Measurements from ENCODE around the gene PRRG2. TPM values are rescaled to one million over a fixed set of nuclear protein-coding genes. Genes with fewer than 3 reads are reported as not detected.

PRRG2 gene
- total RNA-seq, 2 donors from 2014 or later, result 2.6 to 4.9 TPM

- DNase-seq (no peak), ATAC-seq (no peak)
- Histone ChIP-seq H3K27ac (no peak overlapping the region), H3K4me3 (no peak overlapping the region), H3K36me3 (replicated peaks in 1 of 2; ENCODE audit: insufficient read depth in 1 of 2, low read depth in 2 of 2) (peaks cover 7 to 16% of the 10 kb centered on the region in 2 donors), H3K9me3 (no peaks in the 10 kb centered on the region), H3K27me3 (no peaks in the 10 kb centered on the region), H3K4me1 (no peaks in the 10 kb centered on the region)
- TF ChIP-seq CTCF (IDR thresholded peaks at IDR 0.05) (no peak), POLR2A (IDR thresholded peaks at IDR 0.05) (no peak)
- WGBS, 2 donors, result 95 to 99% methylated on average over 31 to 32 of the region's 38 CpGs
- intact Hi-C loops (cut with DNase I), result no loop called here
Measured at GRCh38 chr19:49601482-49602038, 20.4 kb downstream of the PRRG2 start.

GRCh38 chr19:49602806-49603205 is 21.7 kb downstream of the PRRG2 start:
- Histone ChIP-seq H3K27ac (no peak overlapping the region), H3K4me3 (no peak overlapping the region), H3K9me3 (no peaks in the 10 kb centered on the region), H3K36me3 (replicated peaks in 1 of 2; ENCODE audit: insufficient read depth in 1 of 2, low read depth in 2 of 2) (peaks cover 7 to 16% of the 10 kb centered on the region in 2 donors), H3K4me1 (no peaks in the 10 kb centered on the region), H3K27me3 (no peaks in the 10 kb centered on the region)
- no peak for DNase-seq
- intact Hi-C loops (cut with DNase I), result no loop called here
- TF ChIP-seq CTCF (IDR thresholded peaks at IDR 0.05) (no peak), POLR2A (IDR thresholded peaks at IDR 0.05) (no peak)
- no peak for ATAC-seq
- WGBS, 2 donors, result 97 to 100% methylated on average over 2 of the region's 2 CpGs

GRCh38 chr19:49605605-49606004 is 24.5 kb downstream of the PRRG2 start:
- Histone ChIP-seq H3K36me3 (replicated peaks in 1 of 2; ENCODE audit: insufficient read depth in 1 of 2, low read depth in 2 of 2) (peaks cover 0 to 9% of the 10 kb centered on the region in 2 donors), H3K9me3 (no peaks in the 10 kb centered on the region), H3K27ac (no peak overlapping the region), H3K27me3 (no peaks in the 10 kb centered on the region), H3K4me3 (no peak overlapping the region), H3K4me1 (no peaks in the 10 kb centered on the region)
- DNase-seq (no peak), ATAC-seq (no peak)
- no peak for TF ChIP-seq CTCF (IDR thresholded peaks at IDR 0.05)
- TF ChIP-seq POLR2A (IDR thresholded peaks at IDR 0.05), result no peak
- WGBS, 2 donors, result 67 to 75% methylated on average over 3 to 7 of the region's 7 CpGs
- intact Hi-C loops (cut with DNase I), result no loop called here

- intact Hi-C loops (cut with DNase I), result no loop called here
- H3K9me3 ChIP-seq, result no peaks in the 10 kb centered on the region
- no peak for DNase-seq
- H3K27me3 ChIP-seq, result no peaks in the 10 kb centered on the region
- TF ChIP-seq CTCF (IDR thresholded peaks at IDR 0.05) (no peak), POLR2A (IDR thresholded peaks at IDR 0.05) (no peak)
- ATAC-seq, result no peak
- WGBS, 2 donors, result 96 to 97% methylated on average over 11 to 12 of the region's 12 CpGs
- peaks cover 0 to 3% of the 10 kb centered on the region in 2 donors for H3K36me3 ChIP-seq (replicated peaks in 1 of 2; ENCODE audit: insufficient read depth in 1 of 2, low read depth in 2 of 2)
- H3K4me1 ChIP-seq, result peaks cover 11% of the 10 kb centered on the region
- no peak overlapping the region for H3K27ac ChIP-seq
- H3K4me3 ChIP-seq, result no peak overlapping the region
Measured at GRCh38 chr19:49609499-49610092, 28.5 kb downstream of the PRRG2 start.

- Histone ChIP-seq H3K27me3 (no peaks in the 10 kb centered on the region), H3K36me3 (replicated peaks in 1 of 2; ENCODE audit: insufficient read depth in 1 of 2, low read depth in 2 of 2) (peaks cover 9 to 12% of the 10 kb centered on the region in 2 donors), H3K27ac (no peak overlapping the region), H3K4me1 (peaks cover 11% of the 10 kb centered on the region), H3K9me3 (no peaks in the 10 kb centered on the region), H3K4me3 (no peak overlapping the region)
- DNase-seq, result peak in 2 of 4 donors; percentile 33 to 61
- peak; percentile 31 for ATAC-seq
- intact Hi-C loops (cut with DNase I), result no loop called here
- TF ChIP-seq CTCF (IDR thresholded peaks at IDR 0.05) (no peak), POLR2A (IDR thresholded peaks at IDR 0.05) (no peak)
- 43 to 52% methylated on average over 4 of the region's 4 CpGs for WGBS, 2 donors
Measured at GRCh38 chr19:49613374-49613773, 32.3 kb downstream of the PRRG2 start.

Data from body of pancreas (tissue), 4 donors.